CD4-positive, CD25-positive, alpha-beta regulatory T cell (primary cell): ENCODE data around the gene EVL. TPM values are rescaled to one million over a fixed set of nuclear protein-coding genes. Genes with fewer than 3 reads are reported as not detected.

Experiments used
- ATAC-seq, 2 donors: fragments of 150-1000 bp; cut with Tn5 transposase; one replicate each; pipeline ENCODE4 v1.10.0; 2021; ENCODE audit warnings: low read depth in 2 of 2, moderate number of reproducible peaks in 2 of 2, moderate library complexity in 1 of 2
- DNase-seq, 3 donors: peaks; one replicate each; pipeline versions ENCODE4 v3.0.0 to v3.0.0-alpha.2; 2012 to 2022; ENCODE audit warnings: mixed read lengths in 1 of 3
- H3K27ac ChIP-seq: one replicate; pipeline ENCODE4 v1.7.0; 2013; ENCODE audit warnings: mild to moderate bottlenecking, low read length; ENCODE audit not compliant: insufficient read depth, poor library complexity, severe bottlenecking
- H3K27me3 ChIP-seq: one replicate; pipeline ENCODE4 v1.7.0; 2013; ENCODE audit warnings: low read length; ENCODE audit not compliant: control insufficient read depth, insufficient read depth
- H3K36me3 ChIP-seq: one replicate; pipeline ENCODE4 v1.7.0; 2013; ENCODE audit warnings: mild to moderate bottlenecking, low read length, moderate library complexity; ENCODE audit not compliant: control insufficient read depth, insufficient read depth
- H3K4me1 ChIP-seq: 2 replicates; pipeline ENCODE4 v1.7.0; 2013; ENCODE audit warnings: mild to moderate bottlenecking, low read length; ENCODE audit not compliant: insufficient read depth, control insufficient read depth, poor library complexity, severe bottlenecking
- H3K4me3 ChIP-seq: one replicate; pipeline ENCODE4 v1.7.0; 2013; ENCODE audit warnings: low read depth, mild to moderate bottlenecking, low read length, moderate library complexity
- H3K9me3 ChIP-seq, 2 experiments: 1 replicate in 1 of 2; 2 replicates in 1 of 2; pipeline ENCODE4 v1.7.0; 2013; ENCODE audit warnings: low read length in 2 of 2, mild to moderate bottlenecking in 1 of 2, moderate library complexity in 1 of 2; ENCODE audit not compliant: control insufficient read depth in 2 of 2
- H3K27ac Mint-ChIP-seq, 3 donors: one replicate each; pipeline ENCODE4 v1.8.0; 2020 to 2022; ENCODE audit warnings: mild to moderate bottlenecking in 3 of 3, mixed read lengths in 3 of 3, moderate library complexity in 2 of 3
- H3K27me3 Mint-ChIP-seq: one replicate; pipeline ENCODE4 v1.8.0; 2022; ENCODE audit warnings: mild to moderate bottlenecking, mixed read lengths
- H3K36me3 Mint-ChIP-seq: one replicate; pipeline ENCODE4 v1.8.0; 2020; ENCODE audit warnings: mixed read lengths
- H3K4me1 Mint-ChIP-seq, 4 donors: one replicate each; pipeline ENCODE4 v1.8.0; 2020 to 2022; ENCODE audit warnings: mixed read lengths in 4 of 4, mild to moderate bottlenecking in 1 of 4
- H3K4me3 Mint-ChIP-seq, 4 donors: one replicate each; pipeline ENCODE4 v1.8.0; 2020 to 2022; ENCODE audit warnings: mild to moderate bottlenecking in 4 of 4, mixed read lengths in 4 of 4, moderate library complexity in 3 of 4
- H3K9me3 Mint-ChIP-seq, 7 donors: one replicate each; pipeline ENCODE4 v1.8.0; 2020 to 2022; ENCODE audit warnings: mixed read lengths in 7 of 7, mild to moderate bottlenecking in 3 of 7, moderate library complexity in 2 of 7
- polyA plus RNA-seq, 4 donors: library from polyadenylated mRNA; unstranded; fragments of 300-500 nt; fragmentation: Illumina TruSeq; gene quantifications; one replicate each; pipeline ENCODE4 v1.2.3, GENCODE V29; 2021
- total RNA-seq: library from RNA; stranded (reverse); gene quantifications from one replicate; pipeline ENCODE4 v1.2.3, GENCODE V29; 2022

EVL gene
- total and polyA plus RNA-seq, 5 donors from 2014 or later = 118 to 1,219 (median 140) TPM

DNA sequence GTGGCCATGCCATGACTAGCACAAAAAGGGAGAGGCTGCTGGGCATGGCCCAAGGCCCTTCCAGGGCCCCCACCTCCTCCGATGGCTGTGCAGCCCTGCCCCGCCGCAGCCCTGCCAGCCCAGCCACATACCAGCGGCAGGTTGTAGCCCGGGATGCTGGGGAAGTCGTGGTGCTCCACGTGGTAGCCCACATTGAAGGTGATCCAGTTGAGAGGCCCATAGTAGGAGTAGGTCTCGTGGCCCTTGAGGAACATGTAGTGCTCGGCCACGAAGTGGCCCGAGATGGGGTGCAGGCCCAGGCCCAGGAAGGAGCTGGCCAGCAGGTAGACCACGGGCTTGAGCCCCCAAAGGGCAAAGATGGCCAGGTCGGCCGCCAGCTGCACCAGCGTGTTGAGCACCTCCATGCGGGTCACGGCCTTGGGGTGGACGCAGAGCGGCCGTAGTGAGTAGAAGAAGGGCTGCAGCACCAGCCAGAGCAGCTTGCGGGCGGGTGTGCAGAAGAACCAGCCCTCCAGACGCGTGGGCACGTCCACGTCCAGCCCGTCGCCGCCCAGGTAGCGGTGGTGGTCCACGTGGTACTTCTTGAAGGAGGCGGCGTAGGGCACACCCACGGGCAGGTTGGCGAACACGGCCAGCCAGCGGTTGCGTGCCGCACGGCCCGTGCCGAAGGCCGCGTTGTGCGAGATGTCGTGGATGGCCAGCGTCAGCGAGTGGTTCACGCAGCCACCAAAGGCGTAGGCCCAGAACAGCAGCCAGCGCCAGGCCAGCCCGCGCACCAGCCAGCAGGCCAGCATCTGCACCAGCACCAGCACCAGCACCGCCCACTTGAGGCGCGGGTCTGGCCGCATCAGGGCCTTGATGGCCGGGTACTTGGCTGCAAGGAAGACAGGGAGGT lies 83.9 kb downstream of the EVL start:
- H3K27ac Mint-ChIP-seq = peak overlapping the region in 2 of 3 donors; percentile 60 to 63
- Histone ChIP-seq H3K4me3 (no peak overlapping the region), H3K9me3 (no peaks in the 10 kb centered on the region), H3K4me1 (peaks cover 13% of the 10 kb centered on the region), H3K27me3 (no peaks in the 10 kb centered on the region), H3K27ac (no peak overlapping the region), H3K36me3 (peaks cover 1% of the 10 kb centered on the region)
- ATAC-seq (no peak), DNase-seq (no peak)
- H3K27me3 Mint-ChIP-seq = peaks cover 9% of the 10 kb centered on the region
- no peaks in the 10 kb centered on the region for H3K36me3 Mint-ChIP-seq
- peak overlapping the region in 1 of 4 donors; percentile 51 for H3K4me3 Mint-ChIP-seq
- H3K4me1 Mint-ChIP-seq = peaks cover 0 to 30% (median 6%) of the 10 kb centered on the region in 4 donors
- H3K9me3 Mint-ChIP-seq = peaks cover 0 to 8% (median 0%) of the 10 kb centered on the region in 7 donors

DNA sequence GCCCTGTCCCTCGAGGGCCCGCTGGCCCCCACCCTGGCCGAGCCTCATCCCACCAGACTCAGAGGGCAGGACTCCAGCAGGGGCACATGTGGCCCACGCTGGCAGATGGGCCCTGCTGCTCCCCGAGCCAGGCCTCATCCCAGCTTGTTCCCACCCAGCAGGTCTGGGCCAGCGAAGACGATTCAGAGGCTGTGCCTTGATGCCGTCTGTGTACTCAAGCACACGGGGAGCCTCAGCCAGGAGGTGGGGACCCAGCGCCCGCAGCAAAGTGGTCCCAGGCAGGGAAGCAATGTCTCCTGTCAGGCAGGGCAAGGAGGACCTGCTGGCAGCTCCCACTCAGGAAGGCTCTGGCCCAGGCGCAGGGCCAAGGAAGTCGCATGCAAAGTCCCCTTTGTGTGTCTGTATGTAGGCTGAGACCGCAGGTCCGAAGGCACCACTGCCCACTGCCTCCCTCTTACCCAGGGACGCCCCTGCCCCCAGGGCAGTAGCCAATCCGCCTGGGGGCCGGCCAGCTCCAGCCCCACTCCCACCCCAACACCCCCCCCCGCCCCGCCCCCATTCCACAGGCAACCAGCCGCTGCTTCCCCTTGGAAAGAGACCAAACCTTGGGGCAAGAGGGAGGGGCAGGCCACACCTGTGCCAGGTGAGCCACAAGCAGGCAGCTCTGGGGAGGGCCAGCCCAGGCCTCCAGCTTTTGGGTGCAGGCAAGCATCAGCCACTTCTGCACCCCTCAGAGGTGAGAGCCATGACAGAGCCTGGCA lies 84.8 kb downstream of the EVL start:
- Mint-ChIP-seq H3K4me3 (no peak overlapping the region), H3K9me3 (peaks cover 0 to 10% (median 1%) of the 10 kb centered on the region in 7 donors), H3K36me3 (no peaks in the 10 kb centered on the region)

DNA sequence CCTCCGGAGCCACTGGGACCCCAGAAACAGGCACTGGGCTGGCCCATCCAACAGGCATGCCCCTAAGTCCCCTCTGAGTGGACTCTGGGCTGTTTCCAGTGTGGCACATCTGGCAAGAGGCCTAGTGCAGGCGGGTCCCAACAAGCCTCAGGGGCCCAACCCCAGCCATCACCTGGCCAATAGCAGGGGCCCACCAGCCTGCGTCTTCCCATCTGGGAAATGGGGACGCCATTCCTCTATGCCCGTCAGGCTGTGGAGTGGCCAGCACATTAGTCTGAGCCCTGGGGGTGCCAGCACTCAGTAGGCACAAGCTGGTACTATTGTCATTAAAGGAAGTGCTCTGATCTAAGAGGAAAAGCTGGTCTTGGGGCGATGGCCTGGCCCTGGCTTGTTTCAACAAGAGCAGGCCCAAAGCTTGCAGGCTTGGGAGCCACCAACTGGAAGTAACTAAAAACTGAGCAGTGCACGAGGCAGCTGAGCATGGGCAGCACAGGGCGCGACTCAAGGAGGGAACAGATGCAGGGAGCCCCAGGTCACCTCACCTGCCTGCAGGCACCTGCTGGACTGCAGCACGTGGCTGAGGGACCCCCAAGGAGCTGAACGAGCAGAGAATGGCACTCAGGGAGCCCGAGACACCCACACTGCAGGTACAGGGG lies 85.8 kb downstream of the EVL start:
- peak overlapping the region in 2 of 4 donors; percentile 38 to 39 for H3K4me3 Mint-ChIP-seq

More for the DNA sequence above, 84.8 kb downstream of the EVL start:
- Histone ChIP-seq H3K27me3 (no peaks in the 10 kb centered on the region), H3K4me3 (no peak overlapping the region), H3K36me3 (no peaks in the 10 kb centered on the region), H3K9me3 (peaks cover 3 to 8% of the 10 kb centered on the region in 2 experiments), H3K27ac (no peak overlapping the region), H3K4me1 (peaks cover 13% of the 10 kb centered on the region)
- H3K27me3 Mint-ChIP-seq = peaks cover 11% of the 10 kb centered on the region
- ATAC-seq = no peak
- peaks cover 0 to 30% (median 3%) of the 10 kb centered on the region in 4 donors for H3K4me1 Mint-ChIP-seq
- H3K27ac Mint-ChIP-seq = no peak overlapping the region
- no peak for DNase-seq

DNA sequence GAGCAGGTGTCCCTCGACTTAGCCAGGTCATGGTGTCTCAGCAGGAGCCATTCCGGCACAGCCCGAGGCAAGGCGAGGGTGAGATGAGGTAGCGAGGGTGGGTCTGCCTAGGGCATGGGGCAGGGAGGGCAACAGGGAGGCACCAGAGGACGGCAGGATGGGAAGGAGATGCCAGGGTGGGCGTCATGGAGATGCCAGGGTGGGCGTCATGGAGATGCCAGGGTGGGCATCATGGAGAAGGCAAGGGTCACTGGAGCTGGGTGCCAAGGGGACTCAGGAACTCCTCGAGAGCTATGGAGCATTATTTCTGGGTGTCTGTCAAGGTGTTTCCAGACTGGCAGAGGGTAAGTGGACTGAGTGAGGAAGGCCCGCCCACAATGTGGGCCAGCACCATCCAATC lies 86.9 kb downstream of the EVL start:
- peaks cover 0 to 11% (median 2%) of the 10 kb centered on the region in 7 donors for H3K9me3 Mint-ChIP-seq
- H3K4me1 Mint-ChIP-seq = peaks cover 0 to 20% (median 3%) of the 10 kb centered on the region in 4 donors
- no peak for DNase-seq
- H3K4me3 ChIP-seq = no peak overlapping the region
- peak overlapping the region in 1 of 4 donors; percentile 16 for H3K4me3 Mint-ChIP-seq
- H3K27ac Mint-ChIP-seq = peak overlapping the region in 1 of 3 donors; percentile 60
- peaks cover 29% of the 10 kb centered on the region for H3K27me3 Mint-ChIP-seq
- peaks cover 5 to 12% of the 10 kb centered on the region in 2 experiments for H3K9me3 ChIP-seq
- H3K4me1 ChIP-seq = peaks cover 3% of the 10 kb centered on the region
- H3K36me3 Mint-ChIP-seq = no peaks in the 10 kb centered on the region
- no peaks in the 10 kb centered on the region for H3K27me3 ChIP-seq
- no peak for ATAC-seq
- H3K36me3 ChIP-seq = no peaks in the 10 kb centered on the region
- H3K27ac ChIP-seq = no peak overlapping the region

More for the DNA sequence above, 85.8 kb downstream of the EVL start:
- Histone ChIP-seq H3K36me3 (no peaks in the 10 kb centered on the region), H3K27ac (no peak overlapping the region), H3K4me3 (no peak overlapping the region), H3K4me1 (peaks cover 13% of the 10 kb centered on the region), H3K27me3 (no peaks in the 10 kb centered on the region), H3K9me3 (peaks cover 5 to 12% of the 10 kb centered on the region in 2 experiments)
- no peak for DNase-seq
- H3K27me3 Mint-ChIP-seq = peaks cover 19% of the 10 kb centered on the region
- peak overlapping the region in 1 of 3 donors; percentile 74 for H3K27ac Mint-ChIP-seq
- H3K4me1 Mint-ChIP-seq = peaks cover 0 to 29% (median 3%) of the 10 kb centered on the region in 4 donors
- no peaks in the 10 kb centered on the region for H3K36me3 Mint-ChIP-seq
- peaks cover 0 to 11% (median 2%) of the 10 kb centered on the region in 7 donors for H3K9me3 Mint-ChIP-seq
- no peak for ATAC-seq

DNA sequence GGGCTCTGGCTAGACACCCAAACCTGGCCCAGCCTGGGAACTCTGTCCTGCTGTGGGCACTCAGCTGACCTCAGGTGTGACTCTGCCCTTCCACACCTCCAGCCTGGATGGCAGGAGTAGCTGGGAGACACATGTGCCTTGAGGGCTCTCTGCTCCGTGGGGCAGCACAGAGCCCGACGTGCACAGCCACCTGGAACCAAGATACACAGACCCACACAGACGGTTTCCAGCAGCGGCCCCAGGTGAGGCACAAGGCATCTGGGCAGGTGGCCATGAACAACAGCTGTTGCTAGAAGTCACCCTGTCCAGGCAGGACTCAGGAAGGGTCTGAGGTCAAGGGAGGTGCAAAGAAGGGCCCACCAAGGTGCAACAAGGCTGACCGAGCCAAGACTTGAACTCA lies 88.3 kb downstream of the EVL start:
- Histone ChIP-seq H3K36me3 (no peaks in the 10 kb centered on the region), H3K4me3 (no peak overlapping the region), H3K4me1 (no peaks in the 10 kb centered on the region), H3K27me3 (peaks cover 4% of the 10 kb centered on the region), H3K27ac (no peak overlapping the region), H3K9me3 (peaks cover 5 to 12% of the 10 kb centered on the region in 2 experiments)
- DNase-seq = no peak
- Mint-ChIP-seq H3K27me3 (peaks cover 44% of the 10 kb centered on the region), H3K27ac (no peak overlapping the region), H3K36me3 (no peaks in the 10 kb centered on the region), H3K9me3 (peaks cover 0 to 11% (median 2%) of the 10 kb centered on the region in 7 donors), H3K4me1 (peaks cover 0 to 7% (median under 1%) of the 10 kb centered on the region in 4 donors), H3K4me3 (no peak overlapping the region)
- no peak for ATAC-seq

DNA sequence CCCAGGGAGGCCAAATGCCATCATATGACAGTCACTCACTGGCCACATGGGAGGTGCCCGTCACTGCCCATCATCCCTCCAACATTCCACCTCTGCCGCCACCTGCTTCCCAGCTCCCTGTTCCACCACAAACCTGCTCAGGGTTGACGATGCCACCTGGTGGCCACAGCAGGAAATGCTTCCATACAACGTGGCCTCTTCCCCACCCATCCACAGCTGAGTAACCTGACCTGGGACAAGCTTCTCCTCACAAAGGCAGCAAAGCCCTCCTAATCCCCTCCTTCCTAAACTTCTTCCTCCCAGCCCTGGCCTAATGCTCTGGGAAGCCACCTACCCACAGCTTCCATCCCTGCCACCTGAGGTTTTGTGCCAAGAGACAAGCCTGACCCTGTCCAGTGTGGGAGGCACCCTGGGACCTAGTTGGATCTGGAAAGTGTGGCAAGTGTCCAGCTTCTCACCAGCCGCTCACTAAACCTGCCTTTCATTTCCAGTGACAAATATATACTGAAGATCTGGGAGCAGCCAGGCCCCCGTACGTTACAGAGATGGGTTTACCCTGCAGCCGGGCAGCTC lies 89.9 kb downstream of the EVL start:
- Mint-ChIP-seq H3K27me3 (peaks cover 49% of the 10 kb centered on the region), H3K36me3 (no peaks in the 10 kb centered on the region), H3K4me1 (peaks cover 0 to 9% (median 0%) of the 10 kb centered on the region in 4 donors), H3K4me3 (peak overlapping the region in 1 of 4 donors; percentile 35), H3K9me3 (peaks cover 0 to 11% (median 2%) of the 10 kb centered on the region in 7 donors), H3K27ac (peak overlapping the region in 1 of 3 donors; percentile 73)
- ATAC-seq (no peak), DNase-seq (no peak)
- Histone ChIP-seq H3K27me3 (peaks cover 5% of the 10 kb centered on the region), H3K27ac (no peak overlapping the region), H3K4me1 (peaks cover 14% of the 10 kb centered on the region), H3K36me3 (no peaks in the 10 kb centered on the region), H3K4me3 (no peak overlapping the region), H3K9me3 (peaks cover 5 to 12% of the 10 kb centered on the region in 2 experiments)
